Inflammatory macrophage treated with lipopolysaccharide for 1 hour (primary cell): Measurements from ENCODE around the gene KDF1.

Experiments
- DNase-seq, 2 donors: peaks; one replicate each; pipeline ENCODE4 v3.0.0-alpha.2; 2020 to 2022

Gene KDF1

GRCh38 chr1:26959722-26960624, at the start of gene KDF1:
Gene KDF1 (minus strand): TSS chr1:26960468. CDS start chr1:26952380, 8,088 bp downstream.
- no peak for DNase-seq

GRCh38 chr1:27009601-27010197, 49.4 kb upstream of the KDF1 start:
- DNase-seq, result no peak

DNA sequence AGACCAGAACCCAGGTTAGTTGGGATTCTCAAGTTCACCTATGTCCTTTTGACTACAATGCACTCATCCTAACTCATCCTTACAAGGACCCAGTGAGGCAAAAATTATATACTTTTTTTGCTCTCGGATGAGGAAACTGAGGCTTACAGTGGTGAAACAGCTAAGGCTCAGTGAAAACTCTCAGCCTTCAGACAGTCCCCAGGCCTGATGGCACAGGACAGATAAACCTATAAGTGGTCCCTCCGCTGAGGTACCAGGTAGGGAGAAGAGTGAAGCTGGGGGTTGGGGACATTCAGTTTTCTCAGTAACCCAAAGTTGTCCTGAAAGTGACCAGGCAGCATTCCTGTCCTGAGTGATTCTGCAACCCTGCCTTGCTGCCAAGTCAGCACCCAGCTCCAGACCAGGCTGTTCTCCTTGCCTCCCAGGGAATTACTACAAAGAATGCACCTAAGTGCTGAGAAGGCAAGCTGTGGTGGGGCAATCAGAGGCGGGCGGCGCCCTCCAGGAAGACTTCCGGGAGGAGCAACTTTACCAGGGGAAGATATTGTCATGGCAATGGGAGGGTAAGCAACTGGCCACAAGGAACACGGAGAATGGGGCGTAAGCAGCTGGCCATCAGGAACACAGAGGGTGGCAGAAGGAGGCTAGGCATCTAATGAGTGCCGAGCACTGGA, 47.8 kb upstream of the KDF1 start:
- no peak for DNase-seq

DNA sequence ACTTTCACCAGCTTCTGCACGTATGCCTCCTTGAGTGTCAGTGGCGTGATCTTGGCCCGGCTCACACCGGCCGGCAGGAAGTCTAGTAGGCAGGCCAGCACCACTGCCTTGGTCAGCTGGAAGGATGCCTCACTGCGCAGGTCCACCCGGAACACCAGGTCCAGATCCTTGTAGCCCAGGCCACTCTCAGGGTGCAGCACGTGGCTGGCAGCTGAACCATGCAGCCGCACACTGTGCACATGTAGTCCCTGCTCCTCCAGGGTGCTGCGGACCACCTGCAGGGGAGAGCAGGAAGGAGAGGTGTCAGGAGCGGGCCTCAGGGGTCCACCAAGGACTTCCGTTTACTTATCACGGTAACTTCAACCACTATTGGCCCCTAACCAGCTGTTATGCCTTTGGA, 46.4 kb upstream of the KDF1 start:
- DNase-seq, result no peak

DNA sequence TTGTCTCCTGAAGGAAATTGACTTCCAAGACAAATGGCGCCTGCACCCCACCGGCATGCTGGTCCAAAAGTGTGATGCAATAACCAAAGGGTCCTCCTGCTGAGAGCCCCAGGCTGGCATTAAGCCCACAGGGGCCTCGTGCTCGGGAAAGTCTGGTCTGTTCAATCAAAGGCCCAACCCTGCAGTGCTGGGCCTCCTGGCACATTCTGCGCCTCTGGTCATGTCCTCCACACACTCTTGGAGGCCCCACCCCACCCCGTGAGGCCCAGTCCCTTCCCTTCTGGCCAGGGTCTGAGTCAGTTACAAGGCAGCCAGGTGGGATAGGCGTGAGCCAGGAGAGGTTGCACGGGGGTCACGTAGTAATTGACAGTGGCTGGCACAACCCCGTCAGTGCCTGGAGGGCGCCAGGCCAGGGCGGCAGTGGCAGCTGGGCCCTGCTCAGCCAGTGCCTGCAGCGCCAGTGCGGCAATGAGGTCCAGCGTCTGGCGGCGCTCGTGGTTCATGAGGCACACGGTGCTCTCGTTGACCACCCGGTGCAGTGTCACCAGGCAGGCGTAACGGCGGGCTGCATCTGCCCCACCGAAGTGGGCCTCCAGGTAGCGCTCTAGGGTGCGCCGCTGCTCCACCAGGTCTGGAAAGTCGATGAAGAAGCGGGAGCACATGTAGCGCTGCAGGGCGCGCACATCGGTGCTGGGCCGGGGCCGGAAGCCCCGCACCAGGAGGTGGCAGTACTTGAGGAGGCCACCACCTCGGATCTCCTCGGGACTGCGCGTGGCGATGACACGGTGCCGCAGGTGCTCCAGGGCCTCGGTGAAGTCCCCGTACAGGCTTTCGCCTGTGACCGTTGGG, 45.6 kb upstream of the KDF1 start:
- DNase-seq, result no peak

GRCh38 chr1:27005166-27005530, 44.9 kb upstream of the KDF1 start:
- DNase-seq, result no peak

DNA sequence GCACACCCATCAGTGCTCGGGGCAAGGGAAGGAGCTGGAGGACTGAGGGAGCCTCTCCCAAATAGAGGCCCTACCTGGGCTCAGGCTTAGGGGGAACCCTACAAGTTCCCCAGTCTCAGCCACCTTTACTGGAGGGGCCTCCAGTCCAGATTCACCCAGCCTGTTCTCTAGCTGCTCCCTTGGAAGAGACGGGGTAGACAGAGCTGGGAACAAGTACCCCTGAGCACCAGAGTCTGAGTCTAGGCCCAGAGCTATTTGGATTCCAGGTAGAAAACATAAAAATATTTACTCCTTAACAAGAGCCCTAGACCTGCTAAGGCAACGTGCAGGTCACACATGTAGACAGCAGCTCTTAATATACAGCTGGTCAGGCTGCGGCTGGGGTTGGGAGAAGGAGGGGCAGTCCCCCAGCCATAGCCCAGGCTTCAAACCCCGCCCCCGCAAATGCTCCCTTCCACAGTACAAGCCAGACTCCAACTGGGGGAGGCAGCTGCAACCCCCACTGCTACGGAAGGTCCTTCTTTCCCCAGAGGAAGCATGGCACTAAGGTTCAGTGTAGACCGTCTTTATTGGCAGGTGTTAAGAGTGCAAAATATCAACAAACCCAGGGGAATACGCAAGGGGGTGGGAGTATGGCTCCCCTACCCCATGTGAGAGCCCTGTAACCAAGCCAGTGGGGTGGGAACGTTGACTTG, 44.4 kb upstream of the KDF1 start:
- DNase-seq, result no peak

- no peak for DNase-seq
Measured at GRCh38 chr1:27003745-27004470, 43.6 kb upstream of the KDF1 start.

GRCh38 chr1:27001570-27002360, 41.5 kb upstream of the KDF1 start:
- DNase-seq, result peak; percentile 90 to 97

DNA sequence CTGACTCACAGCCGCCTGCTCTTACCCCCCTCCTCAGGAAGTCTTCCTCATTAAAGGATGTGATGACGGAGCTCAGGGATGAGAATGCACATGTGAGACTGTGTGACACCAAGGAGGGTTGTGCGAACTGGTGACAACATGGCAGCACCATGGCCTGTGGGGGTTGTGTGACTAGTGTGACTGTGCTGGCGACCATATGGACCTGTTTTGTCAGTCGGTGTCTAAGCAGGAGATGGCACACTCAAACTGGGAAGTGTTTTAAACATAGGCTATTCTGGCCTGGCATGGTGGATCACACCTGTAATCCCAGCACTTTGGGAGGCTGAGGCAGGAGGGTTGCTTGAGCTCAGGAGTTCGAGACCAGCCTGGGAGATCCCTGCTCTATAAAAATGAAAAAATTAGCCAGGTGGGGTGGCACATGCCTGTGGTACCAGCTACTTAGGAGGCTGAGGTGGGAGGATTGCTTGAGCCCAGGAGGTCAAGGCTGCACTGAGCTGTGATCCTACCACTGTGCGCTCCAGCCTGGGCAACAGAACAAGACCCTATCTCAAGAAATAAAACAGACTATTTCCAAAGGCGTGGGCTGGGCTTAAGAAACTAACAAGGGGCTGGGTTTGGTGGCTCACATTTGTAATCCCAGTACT, 40.7 kb upstream of the KDF1 start:
- DNase-seq, result peak in 1 of 2 donors; percentile 52

DNA sequence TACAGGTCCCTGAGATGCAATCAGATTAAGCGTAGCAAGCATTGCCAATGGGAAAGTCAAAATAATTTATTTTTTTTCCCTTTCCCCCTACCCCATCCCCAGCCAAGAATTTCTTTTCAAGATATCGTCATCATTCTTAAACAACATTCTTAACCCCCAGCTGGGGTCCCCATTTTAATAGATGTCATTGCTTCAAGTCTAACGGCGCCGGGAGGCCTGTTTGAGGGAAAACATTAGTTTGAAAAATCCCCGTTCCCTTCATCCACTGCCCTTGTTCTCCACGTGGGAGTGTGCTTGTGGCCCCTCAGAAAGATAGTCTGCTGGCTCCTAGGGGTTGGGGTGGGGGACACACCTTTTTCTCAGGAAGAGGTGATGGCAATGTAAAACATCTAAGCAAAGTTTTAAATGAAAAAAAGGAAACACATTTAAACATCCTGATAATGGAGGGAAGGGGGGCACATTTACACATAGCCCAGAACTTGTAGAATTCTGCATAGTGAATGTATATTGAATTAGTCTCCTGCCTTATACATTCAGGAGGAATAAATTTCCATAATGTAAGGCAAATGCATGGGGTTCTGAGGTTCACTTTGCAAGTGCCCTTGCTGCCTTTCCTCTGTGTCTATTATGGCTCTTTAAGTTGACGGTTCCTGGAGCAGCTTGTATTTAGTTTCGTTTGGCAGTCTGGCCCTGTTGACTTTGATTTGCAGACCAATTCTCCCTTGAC, 40.0 kb upstream of the KDF1 start:
- no peak for DNase-seq

GRCh38 chr1:26999440-26999987, 39.2 kb upstream of the KDF1 start:
- no peak for DNase-seq

- peak in 1 of 2 donors; percentile 60 for DNase-seq
Measured at GRCh38 chr1:26998429-26999300, 38.4 kb upstream of the KDF1 start.

- no peak for DNase-seq
Measured at GRCh38 chr1:26996665-26997064, 36.4 kb upstream of the KDF1 start.

DNA sequence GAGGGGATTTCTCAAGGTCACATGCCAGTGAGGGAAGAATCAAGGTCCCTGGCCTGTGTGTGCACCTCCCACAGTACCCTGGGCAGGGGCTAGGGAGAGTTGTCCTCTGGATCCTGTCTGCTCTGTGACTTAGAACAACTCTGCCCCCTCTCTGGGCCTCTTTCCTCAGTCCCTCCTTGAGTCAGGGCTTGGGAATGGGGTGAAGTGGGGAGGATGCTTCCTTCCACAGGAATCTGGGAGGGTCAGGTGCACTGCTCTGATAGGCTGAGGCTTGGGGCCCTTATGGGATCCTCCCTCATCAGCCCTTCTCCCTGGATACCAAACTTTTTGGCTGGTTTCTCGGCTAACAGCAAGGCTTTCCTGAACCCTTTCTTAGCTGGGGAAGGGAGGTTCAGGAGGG, 35.8 kb upstream of the KDF1 start:
- no peak for DNase-seq

GRCh38 chr1:26994787-26995517, 34.7 kb upstream of the KDF1 start:
- no peak for DNase-seq

DNA sequence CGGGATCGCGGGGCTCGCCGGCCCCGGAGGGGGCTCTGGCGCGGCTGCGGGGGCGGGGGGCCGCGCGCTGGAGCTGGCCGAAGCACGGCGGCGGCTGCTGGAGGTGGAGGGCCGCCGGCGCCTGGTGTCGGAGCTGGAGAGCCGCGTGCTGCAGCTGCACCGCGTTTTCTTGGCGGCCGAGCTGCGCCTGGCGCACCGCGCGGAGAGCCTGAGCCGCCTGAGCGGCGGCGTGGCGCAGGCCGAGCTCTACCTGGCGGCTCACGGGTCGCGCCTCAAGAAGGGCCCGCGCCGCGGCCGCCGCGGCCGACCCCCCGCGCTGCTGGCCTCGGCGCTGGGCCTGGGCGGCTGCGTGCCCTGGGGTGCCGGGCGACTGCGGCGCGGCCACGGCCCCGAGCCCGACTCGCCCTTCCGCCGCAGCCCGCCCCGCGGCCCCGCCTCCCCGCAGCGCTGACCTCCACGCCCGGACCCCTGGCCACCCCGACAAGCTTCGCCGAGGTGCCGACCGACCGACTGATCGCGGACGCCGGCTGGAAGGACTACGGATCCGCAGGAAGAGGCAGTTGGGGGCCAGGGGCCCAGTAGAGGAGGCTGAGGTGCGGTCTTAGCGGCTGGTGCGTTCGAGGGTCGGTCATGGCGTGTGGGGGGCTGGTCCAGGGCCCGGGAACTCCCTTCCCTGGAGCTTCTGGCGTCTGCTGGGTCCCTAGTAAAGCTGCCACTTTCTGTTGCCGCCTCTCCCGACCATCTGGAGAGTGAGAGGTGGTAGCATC, 33.9 kb upstream of the KDF1 start:
- no peak for DNase-seq
